HG02885 (cell line): ENCODE measurements around the gene CALN1.
"Not testable (repeated sequence)": the region's sequence is repeated elsewhere in the genome, so short reads cannot be mapped to it uniquely, and the experiment has no call there.

Experiments used
- ATAC-seq: cut with Tn5 transposase; IDR thresholded peaks from one replicate; pipeline ENCODE4 v1.9.1; 2021; ENCODE audit warnings: mild to moderate bottlenecking; ENCODE audit not compliant: unreplicated experiment, poor library complexity

CALN1 gene

DNA sequence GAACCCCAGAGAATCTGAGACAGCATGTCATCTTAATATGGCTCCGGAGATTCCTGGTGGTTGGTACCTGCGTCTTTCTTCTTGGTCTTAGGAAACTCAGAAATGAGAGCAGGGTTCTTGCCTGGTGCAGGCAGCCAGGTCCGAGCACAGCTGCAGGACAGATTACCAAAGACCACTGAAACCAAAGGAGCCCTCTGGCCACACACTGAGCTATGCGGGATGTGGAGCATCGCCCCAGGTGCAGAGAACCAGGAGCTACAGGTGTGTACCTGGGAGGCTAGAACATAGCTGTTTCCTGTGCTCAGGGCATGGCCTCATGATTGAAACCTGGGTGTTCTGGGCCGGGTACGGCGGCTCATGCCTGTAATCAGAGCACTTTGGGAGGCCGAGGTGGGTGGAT is 635.4 kb downstream of the CALN1 start:
- no peak for ATAC-seq

DNA sequence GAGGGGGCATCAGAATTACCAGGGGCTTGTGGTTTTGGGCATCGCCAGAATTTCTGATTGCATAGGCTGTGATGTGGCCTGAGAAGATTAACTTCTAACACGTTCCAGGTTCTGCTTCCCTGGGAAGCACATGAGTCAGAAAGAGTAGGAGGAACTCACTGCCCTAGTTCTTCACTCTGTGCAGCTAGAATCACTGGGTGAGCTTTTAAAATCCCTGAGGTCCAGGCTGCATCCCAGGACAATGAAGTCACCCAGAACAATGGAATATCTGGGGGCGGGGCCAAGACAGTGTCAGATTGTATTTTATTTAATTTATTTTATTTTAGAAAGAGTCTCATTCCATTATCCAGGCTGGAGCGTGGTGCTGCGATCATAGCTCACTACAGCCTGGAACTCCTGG is 636.5 kb downstream of the CALN1 start:
- no peak for ATAC-seq

- no peak for ATAC-seq
These were observed 639.4 kb downstream of the CALN1 start for GRCh38 chr7:71772779-71773178.

- ATAC-seq, result no peak
These were observed 641.8 kb downstream of the CALN1 start for GRCh38 chr7:71770269-71770907.

DNA sequence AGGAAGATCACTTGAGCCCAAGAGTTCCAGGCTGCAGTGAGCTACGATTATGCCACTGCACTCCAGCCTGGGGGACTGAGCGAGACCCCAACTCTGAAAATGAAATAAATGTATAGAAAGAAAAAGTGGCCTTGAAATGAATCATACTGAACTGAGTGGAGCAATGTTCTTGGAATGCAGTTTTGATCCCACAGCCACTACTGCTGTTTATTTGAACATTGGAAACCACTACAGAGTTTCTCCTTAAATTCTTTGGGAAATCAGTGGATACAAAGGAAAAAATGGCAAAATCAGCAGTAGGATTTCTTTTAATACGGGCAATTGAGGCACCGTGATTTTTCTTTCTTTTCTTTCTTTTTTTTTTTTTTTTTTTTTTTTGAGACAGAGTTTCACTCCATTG is 642.8 kb downstream of the CALN1 start:
- ATAC-seq, result no peak

- ATAC-seq, result no peak
These were observed 643.7 kb downstream of the CALN1 start for GRCh38 chr7:71768450-71768849.

- ATAC-seq, result no peak
These were observed 646.1 kb downstream of the CALN1 start for GRCh38 chr7:71766016-71766415.

- no peak for ATAC-seq
These were observed 650.8 kb downstream of the CALN1 start for GRCh38 chr7:71761336-71761735.

DNA sequence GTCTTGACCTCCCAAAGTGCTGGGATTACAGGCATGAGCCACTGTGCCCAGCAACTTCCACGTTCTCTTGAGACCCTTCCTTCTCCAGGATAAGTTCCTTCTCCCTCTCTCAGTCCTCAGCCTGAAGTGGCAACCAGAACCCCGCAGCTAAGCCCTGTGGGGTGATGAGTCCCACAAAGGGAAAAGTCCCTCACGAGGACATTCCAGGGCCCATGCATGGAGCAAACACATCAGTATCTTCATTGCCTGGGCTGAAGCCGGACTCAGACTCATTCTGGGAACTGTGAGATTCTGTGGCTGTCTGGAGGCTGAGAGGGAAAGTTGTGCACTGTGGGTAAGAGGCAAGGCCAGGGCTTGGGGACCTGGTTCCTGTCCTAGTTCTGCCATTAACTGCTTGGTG is 657.3 kb downstream of the CALN1 start:
- no peak for ATAC-seq

- ATAC-seq, result no peak
These were observed 658.0 kb downstream of the CALN1 start for GRCh38 chr7:71753956-71754664.

DNA sequence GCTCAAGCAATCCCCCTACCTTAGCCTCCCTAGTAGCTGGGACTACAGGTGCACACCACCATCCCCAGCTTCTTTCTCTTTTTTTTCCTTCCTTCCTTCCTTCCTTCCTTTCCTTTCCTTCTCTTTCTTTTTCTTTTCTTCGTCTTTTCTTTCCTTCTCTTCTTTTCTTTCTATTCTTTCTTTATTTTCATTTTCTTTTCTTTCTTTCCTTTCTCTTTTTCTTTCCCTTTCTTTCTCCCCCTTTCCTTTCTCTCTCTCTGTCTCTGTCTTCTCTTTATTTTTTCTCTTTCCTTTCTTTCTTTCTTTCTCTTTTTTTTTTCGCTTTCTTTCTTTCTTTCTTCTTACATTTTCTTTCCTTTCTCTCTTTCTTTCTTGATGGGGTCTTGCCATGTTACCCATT is 658.9 kb downstream of the CALN1 start:
- no peak for ATAC-seq

DNA sequence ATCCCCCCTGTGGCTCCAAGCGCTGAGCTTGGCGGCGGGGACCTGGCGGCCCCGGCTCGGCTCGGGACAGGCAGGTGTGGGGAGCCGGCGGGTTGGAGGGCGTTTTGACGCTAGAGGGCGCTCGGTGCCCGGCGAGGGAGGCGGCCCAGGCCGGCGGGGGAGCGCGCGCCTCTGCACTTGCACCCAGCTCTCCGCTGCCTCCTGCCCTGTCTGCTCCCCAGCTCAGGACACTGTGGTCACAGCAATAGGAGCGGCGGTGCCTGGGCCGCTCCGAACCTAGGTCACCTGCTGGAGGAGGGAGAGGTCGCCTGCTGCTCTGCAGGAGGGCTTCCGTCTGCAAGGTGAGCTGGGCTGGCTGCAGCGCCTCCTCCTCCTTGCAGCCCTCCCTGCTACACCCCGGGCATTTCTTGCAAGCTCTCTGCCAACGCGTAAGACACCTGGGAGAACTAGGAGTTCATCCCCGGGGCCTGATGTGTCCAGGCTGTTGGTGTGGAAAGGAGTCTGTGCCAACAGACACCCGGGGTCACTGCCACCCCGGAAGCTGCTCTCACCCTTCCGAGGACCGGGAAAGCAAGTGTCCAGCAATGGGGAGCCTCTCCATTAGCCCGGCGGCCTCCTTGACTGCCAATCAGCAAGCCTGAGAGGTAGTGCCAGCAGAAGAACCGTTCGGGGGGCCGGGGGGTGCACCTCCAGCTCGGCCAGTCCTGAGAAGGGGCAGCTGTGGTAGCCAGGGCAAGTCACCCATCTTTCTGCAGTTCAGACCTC is 659.8 kb downstream of the CALN1 start:
- peak; percentile 50 for ATAC-seq

DNA sequence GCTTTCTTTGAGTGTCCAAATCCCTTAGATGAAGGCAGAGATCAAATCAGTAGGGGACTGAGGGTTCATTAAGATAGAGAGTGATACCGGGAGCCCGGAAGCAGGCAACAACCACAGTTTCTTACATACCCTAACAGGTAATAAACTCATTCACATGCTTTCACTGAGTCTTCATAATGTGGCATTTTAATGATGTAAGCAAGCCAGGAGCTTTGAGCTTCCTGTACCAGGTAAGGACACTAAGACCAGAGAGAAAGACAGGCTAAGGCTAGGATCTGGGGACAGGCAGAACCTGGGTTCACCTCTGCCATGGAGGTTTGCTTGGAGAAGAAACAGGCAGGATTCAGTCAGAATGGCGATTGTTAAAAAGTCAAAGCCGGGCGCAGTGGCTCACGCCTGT is 661.8 kb downstream of the CALN1 start:
- no peak for ATAC-seq

GRCh38 chr7:71746006-71746405 is 666.1 kb downstream of the CALN1 start:
- ATAC-seq, result no peak

- no peak for ATAC-seq
These were observed 672.0 kb downstream of the CALN1 start for GRCh38 chr7:71740174-71740560.

DNA sequence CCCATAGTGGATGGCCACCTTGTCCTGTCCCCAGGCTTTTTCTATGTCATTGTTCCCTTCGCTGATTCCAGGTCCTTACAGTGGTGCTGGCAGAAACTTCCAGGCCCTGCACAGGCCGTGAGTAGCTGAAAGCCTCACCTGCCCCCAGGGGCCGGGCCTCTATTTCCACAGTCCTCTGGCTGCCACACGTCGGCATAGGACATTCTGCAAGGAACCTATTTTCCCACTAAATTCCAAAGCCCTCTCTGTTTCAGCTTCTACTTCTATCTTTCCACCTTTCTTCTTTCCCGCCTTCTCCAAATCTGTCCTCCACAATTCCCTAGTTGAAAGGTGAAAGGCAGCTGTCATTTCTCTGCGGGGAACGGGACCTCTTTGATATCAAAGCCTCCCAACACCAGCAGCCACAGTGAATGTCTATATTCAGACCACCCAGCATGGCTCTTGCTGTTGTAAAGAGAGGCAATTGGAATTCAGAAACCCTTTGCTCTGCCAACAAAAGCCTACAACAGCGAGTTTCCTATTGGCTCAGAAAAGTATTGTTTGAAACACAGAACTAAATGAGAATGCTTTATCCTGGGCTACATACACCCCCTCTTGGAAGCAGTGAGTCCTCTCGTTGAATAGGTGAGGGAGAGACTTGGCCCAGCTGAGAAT is 672.5 kb downstream of the CALN1 start:
- ATAC-seq, result no peak

DNA sequence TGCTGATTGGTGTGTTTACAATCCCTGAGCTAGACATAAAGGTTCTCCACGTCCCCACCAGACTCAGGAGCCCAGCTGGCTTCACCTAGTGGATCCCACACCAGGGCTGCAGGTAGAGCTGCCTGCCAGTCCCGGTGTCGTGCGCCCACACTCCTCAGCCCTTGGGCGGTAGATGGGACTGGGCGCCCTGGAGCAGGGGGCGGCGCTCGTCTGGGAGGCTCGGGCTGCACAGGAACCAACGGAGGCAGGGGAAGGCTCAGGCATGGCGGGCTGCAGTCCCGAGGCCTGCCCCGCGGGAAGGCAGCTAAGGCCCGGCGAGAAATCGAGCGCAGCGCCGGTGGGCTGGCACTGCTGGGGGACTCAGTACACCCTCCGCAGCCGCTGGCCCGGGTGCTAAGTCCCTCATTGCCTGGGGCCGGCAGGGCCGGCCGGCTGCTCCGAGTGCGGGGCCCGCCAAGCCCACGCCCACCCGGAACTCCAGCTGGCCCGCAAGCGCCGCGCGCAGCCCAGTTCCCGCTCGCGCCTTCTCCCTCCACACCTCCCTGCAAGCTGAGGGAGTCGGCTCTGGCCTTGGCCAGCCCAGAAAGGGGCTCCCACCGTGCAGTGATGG is 674.1 kb downstream of the CALN1 start:
- ATAC-seq, result not testable (repeated sequence)

- peak; percentile 48 for ATAC-seq
These were observed 676.1 kb downstream of the CALN1 start for GRCh38 chr7:71735961-71736556.

DNA sequence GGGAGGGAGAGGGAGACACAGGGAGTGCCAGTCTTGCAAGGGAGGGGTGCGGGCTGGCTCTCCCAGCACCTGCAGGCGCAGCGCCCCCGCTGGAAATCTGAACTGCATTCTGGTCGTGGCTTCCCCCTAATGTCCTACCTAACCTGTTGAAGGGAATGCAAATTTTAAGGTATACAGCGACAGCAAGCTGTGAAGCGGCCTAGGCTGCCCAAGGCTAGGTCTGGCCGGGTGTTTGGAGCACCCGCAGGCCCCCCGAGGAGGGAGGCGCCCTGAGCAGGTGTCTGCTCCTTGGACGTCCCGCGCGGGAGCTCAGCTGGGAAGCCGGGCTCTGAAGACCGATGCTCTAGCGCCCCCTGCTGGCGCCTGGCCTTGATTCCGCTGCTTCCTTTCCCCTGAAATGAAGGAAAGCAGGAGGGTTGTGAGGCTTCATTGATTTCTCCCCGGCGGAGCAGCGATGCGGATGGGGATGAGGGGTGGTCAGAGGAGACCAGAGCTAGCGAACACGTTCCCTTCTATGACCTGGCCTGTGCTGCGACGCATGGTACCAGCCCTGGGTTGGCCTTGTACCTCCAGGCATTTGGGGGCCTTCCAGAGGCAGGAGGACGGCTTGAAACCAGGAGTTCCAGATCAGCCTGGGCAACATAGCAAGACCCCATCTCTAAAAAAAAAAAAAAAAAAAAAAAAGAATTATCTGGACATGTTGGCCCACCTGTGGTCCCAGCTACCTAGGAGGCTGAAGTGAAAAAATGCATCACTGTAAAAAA is 678.8 kb downstream of the CALN1 start:
- ATAC-seq, result no peak
